NB4 (cell line): Measurements from ENCODE around the gene NFKB1.

Experiments
- DNase-seq: peaks from one replicate; pipeline ENCODE4 v3.0.0; 2010; ENCODE audit warnings: low read depth
- H3K4me3 ChIP-seq: one replicate; pipeline ENCODE4 v1.5.1; 2011; ENCODE audit warnings: mild to moderate bottlenecking, low read depth, low read length, moderate library complexity
- MYC ChIP-seq: IDR thresholded peaks from 2 replicates; pipeline ENCODE4 v1.6.1; 2011; ENCODE audit warnings: low read depth, low read length
- POLR2A ChIP-seq: IDR thresholded peaks from 2 replicates; pipeline ENCODE4 v1.6.1; 2011; ENCODE audit warnings: mild to moderate bottlenecking; ENCODE audit not compliant: insufficient read length; ENCODE audit errors: extremely low read depth
- TF ChIP-seq, protein P1 (sequence below): IDR thresholded peaks from 2 replicates; pipeline ENCODE4 v1.6.1; 2011; ENCODE audit warnings: low read depth, low read length
- TF ChIP-seq, protein P2 (sequence below): IDR thresholded peaks from one replicate; pipeline ENCODE4 v1.5.1; 2012; ENCODE audit warnings: low read depth, low read length

The NFKB1 gene

GRCh38 chr4:102526532-102526931, 25.4 kb downstream of the NFKB1 start:
- H3K4me3 ChIP-seq, result no peak overlapping the region
- no peak for DNase-seq
- no peak for TF ChIP-seq MYC

GRCh38 chr4:102527695-102528283, 26.6 kb downstream of the NFKB1 start:
- H3K4me3 ChIP-seq, result no peak overlapping the region
- no peak for TF ChIP-seq MYC
- no peak for TF ChIP-seq POLR2A
- TF ChIP-seq, protein P1, sequence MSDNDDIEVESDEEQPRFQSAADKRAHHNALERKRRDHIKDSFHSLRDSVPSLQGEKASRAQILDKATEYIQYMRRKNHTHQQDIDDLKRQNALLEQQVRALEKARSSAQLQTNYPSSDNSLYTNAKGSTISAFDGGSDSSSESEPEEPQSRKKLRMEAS, result no peak
- TF ChIP-seq, protein P2, sequence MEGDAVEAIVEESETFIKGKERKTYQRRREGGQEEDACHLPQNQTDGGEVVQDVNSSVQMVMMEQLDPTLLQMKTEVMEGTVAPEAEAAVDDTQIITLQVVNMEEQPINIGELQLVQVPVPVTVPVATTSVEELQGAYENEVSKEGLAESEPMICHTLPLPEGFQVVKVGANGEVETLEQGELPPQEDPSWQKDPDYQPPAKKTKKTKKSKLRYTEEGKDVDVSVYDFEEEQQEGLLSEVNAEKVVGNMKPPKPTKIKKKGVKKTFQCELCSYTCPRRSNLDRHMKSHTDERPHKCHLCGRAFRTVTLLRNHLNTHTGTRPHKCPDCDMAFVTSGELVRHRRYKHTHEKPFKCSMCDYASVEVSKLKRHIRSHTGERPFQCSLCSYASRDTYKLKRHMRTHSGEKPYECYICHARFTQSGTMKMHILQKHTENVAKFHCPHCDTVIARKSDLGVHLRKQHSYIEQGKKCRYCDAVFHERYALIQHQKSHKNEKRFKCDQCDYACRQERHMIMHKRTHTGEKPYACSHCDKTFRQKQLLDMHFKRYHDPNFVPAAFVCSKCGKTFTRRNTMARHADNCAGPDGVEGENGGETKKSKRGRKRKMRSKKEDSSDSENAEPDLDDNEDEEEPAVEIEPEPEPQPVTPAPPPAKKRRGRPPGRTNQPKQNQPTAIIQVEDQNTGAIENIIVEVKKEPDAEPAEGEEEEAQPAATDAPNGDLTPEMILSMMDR, result no peak
- DNase-seq, result no peak

GRCh38 chr4:102529977-102530376, 28.8 kb downstream of the NFKB1 start:
- DNase-seq, result no peak
- TF ChIP-seq, protein P2, result no peak
- no peak for TF ChIP-seq MYC
- no peak for TF ChIP-seq POLR2A
- TF ChIP-seq, protein P1, result no peak
- H3K4me3 ChIP-seq, result no peak overlapping the region

DNA sequence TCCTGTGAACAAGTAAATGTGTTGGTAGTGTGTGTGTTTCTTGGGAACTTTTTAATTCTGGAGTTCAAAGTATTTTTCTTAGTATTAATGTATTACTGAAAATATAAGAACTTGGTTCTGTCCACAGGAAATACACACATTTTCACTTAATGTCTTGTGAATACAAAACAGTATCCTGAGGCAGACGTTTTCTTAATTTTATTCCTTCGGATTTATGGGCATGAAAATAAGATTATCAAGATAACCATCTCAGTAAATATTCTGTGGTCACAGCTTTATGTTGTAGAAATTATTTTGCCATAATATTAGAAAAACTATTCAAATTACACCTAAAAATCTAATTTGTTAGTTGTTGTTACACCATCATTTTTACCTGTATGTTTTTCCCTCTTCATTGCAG, 29.8 kb downstream of the NFKB1 start:
- DNase-seq, result no peak
- TF ChIP-seq, protein P2, result no peak
- TF ChIP-seq POLR2A (no peak), MYC (no peak)
- TF ChIP-seq, protein P1, result no peak
- no peak overlapping the region for H3K4me3 ChIP-seq

DNA sequence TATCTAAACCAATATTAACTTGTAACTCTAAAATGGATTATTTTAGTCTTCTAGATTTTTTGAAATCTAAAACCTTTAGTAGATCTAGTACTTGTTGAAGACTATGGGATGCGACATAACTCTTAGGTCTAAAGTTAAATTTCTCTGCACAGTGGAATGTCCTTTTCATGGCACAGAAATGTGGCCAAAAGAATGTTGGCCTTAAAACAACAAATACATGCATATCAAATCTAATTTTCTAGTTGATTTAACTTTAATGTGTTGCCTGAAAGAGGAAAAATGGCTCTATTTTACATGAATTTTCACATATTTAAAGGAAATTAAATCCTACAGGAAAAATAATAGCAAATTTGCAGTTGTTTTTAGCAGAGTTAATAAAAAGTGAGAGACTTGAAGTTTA, 30.3 kb downstream of the NFKB1 start:
- no peak for DNase-seq
- no peak overlapping the region for H3K4me3 ChIP-seq
- TF ChIP-seq, protein P1, result no peak
- TF ChIP-seq POLR2A, result no peak
- TF ChIP-seq, protein P2, result no peak
- no peak for TF ChIP-seq MYC

GRCh38 chr4:102533348-102533747, 32.2 kb downstream of the NFKB1 start:
- TF ChIP-seq, protein P2, result no peak
- TF ChIP-seq MYC (no peak), POLR2A (no peak)
- TF ChIP-seq, protein P1, result no peak
- no peak for DNase-seq
- H3K4me3 ChIP-seq, result no peak overlapping the region
